Measurements from ENCODE around the gene ZNF680. TPM values are rescaled to one million over a fixed set of nuclear protein-coding genes. Genes with fewer than 3 reads are reported as not detected.

ZNF680 gene
- total RNA-seq, 1 experiment from 2014 or later, result 11.2 TPM

- Histone ChIP-seq H3K27ac (ENCODE audit: low read depth, low read length) (no peak overlapping the region), H3K9me2 (ENCODE audit: insufficient read depth) (no peaks in the 10 kb centered on the region), H4K20me1 (ENCODE audit: insufficient read depth) (no peaks in the 10 kb centered on the region), H3K27me3 (ENCODE audit: insufficient read depth, low read length) (no peaks in the 10 kb centered on the region), H3K4me3 (replicated peaks in 1 of 2; ENCODE audit: low read depth in 1 of 2, low read length in 2 of 2) (no peak overlapping the region), H3K9ac (ENCODE audit: low read length) (no peak overlapping the region), H3K79me2 (ENCODE audit: insufficient read depth, low read length) (no peaks in the 10 kb centered on the region), H3K9me3 (ENCODE audit: control insufficient read depth in 1 of 2, insufficient read depth in 1 of 2, low read depth in 1 of 2, low read length in 2 of 2) (peaks cover 0 to 5% of the 10 kb centered on the region in 2 experiments; a peak in 1 of 4 replicates), H3K36me3 (ENCODE audit: control insufficient read depth in 1 of 2, insufficient read depth in 2 of 2, low read length in 2 of 2) (no peaks in the 10 kb centered on the region), H3K4me2 (ENCODE audit: low read length) (no peak overlapping the region), H2AFZ (ENCODE audit: low read depth, low read length, poor library complexity, severe bottlenecking) (no peak overlapping the region), H3K4me1 (ENCODE audit: control insufficient read depth in 1 of 2, insufficient read depth in 2 of 2, low read length in 2 of 2) (no peaks in the 10 kb centered on the region)
- RAD21 ChIA-PET (ENCODE audit: low non-redundant PET in 1 of 2, low total read pairs in 2 of 2, uncharacterized antibody in 2 of 2, unreplicated experiment in 2 of 2), result no interaction called here
- POLR2A ChIA-PET, result no interaction called here
- no peak for DNase-seq (ENCODE audit: low read depth, low spot score)
- intact Hi-C loops (cut with micrococcal nuclease), result no loop called here
- ATAC-seq, result no peak
- no TSS peak for BruUV-seq (replicated peaks)
- CTCF ChIA-PET, result no interaction called here
- TF ChIP-seq SP1 (IDR thresholded peaks at IDR 0.05; ENCODE audit: low read depth), result no peak
- no peak for TF ChIP-seq TCF7L2 (IDR thresholded peaks at IDR 0.05; ENCODE audit: borderline replicate concordance, extremely low read depth, insufficient read depth, insufficient read length)
- no peak for TF ChIP-seq ZFX (IDR thresholded peaks at IDR 0.05)
- no peak for TF ChIP-seq JUND (IDR thresholded peaks at IDR 0.05)
- TF ChIP-seq ZNF274 (IDR thresholded peaks at IDR 0.05; ENCODE audit: low read depth, low read length), result no peak
- TF ChIP-seq REST (IDR thresholded peaks at IDR 0.05; ENCODE audit: low read depth), result no peak
- TF ChIP-seq POLR2AphosphoS5 (IDR thresholded peaks at IDR 0.05; ENCODE audit: low read depth, low read length), result no peak
Measured at GRCh38 chr7:64612452-64612851, 49.6 kb upstream of the ZNF680 start.

GRCh38 chr7:64611717-64612116 is 48.8 kb upstream of the ZNF680 start:
- intact Hi-C loops (cut with micrococcal nuclease), result no loop called here
- H3K4me2 ChIP-seq (ENCODE audit: low read length), result no peak overlapping the region
- ChIA-PET RAD21 (ENCODE audit: low non-redundant PET in 1 of 2, low total read pairs in 2 of 2, uncharacterized antibody in 2 of 2, unreplicated experiment in 2 of 2) (no interaction called here), CTCF (no interaction called here), POLR2A (no interaction called here)
- BruUV-seq (replicated peaks), result no TSS peak
- no peaks in the 10 kb centered on the region for H3K79me2 ChIP-seq (ENCODE audit: insufficient read depth, low read length)
- H3K27ac ChIP-seq (ENCODE audit: low read depth, low read length), result no peak overlapping the region
- peaks cover 0 to 5% of the 10 kb centered on the region in 2 experiments; a peak in 1 of 4 replicates for H3K9me3 ChIP-seq (ENCODE audit: control insufficient read depth in 1 of 2, insufficient read depth in 1 of 2, low read depth in 1 of 2, low read length in 2 of 2)
- no peaks in the 10 kb centered on the region for H3K9me2 ChIP-seq (ENCODE audit: insufficient read depth)
- H3K9ac ChIP-seq (ENCODE audit: low read length), result no peak overlapping the region
- no peaks in the 10 kb centered on the region for H4K20me1 ChIP-seq (ENCODE audit: insufficient read depth)
- H3K4me3 ChIP-seq (replicated peaks in 1 of 2; ENCODE audit: low read depth in 1 of 2, low read length in 2 of 2), result no peak overlapping the region
- no peaks in the 10 kb centered on the region for H3K27me3 ChIP-seq (ENCODE audit: insufficient read depth, low read length)
- DNase-seq (ENCODE audit: low read depth, low spot score) (no peak), ATAC-seq (no peak)
- no peak overlapping the region for H2AFZ ChIP-seq (ENCODE audit: low read depth, low read length, poor library complexity, severe bottlenecking)
- H3K36me3 ChIP-seq (ENCODE audit: control insufficient read depth in 1 of 2, insufficient read depth in 2 of 2, low read length in 2 of 2), result no peaks in the 10 kb centered on the region
- no peaks in the 10 kb centered on the region for H3K4me1 ChIP-seq (ENCODE audit: control insufficient read depth in 1 of 2, insufficient read depth in 2 of 2, low read length in 2 of 2)
- no peak for TF ChIP-seq POLR2AphosphoS5 (IDR thresholded peaks at IDR 0.05; ENCODE audit: low read depth, low read length)
- TF ChIP-seq EGR1 (IDR thresholded peaks at IDR 0.05; ENCODE audit: low read depth), result no peak
- no peak for TF ChIP-seq SIN3A (IDR thresholded peaks at IDR 0.05; ENCODE audit: low read depth)
- TF ChIP-seq POLR2A (IDR thresholded peaks at IDR 0.05; ENCODE audit: borderline replicate concordance, extremely low read depth, insufficient read depth, insufficient read length), result no peak
- no peak for TF ChIP-seq MAX (IDR thresholded peaks at IDR 0.05)
- no peak for TF ChIP-seq CTCF (IDR thresholded peaks at IDR 0.05 in 2 of 3, conservative IDR thresholded peaks at IDR 0.05 in 1 of 3; ENCODE audit: borderline replicate concordance in 1 of 3, insufficient read depth in 1 of 3, low read depth in 2 of 3, low read length in 2 of 3)
- TF ChIP-seq ZNF274 (IDR thresholded peaks at IDR 0.05; ENCODE audit: low read depth, low read length), result no peak
- TF ChIP-seq YY1 (IDR thresholded peaks at IDR 0.05; ENCODE audit: extremely low read depth, insufficient replicate concordance, low read depth, low read length), result no peak
- no peak for TF ChIP-seq ATF3 (IDR thresholded peaks at IDR 0.05)

Measured in HCT116 (cell line).